Keratinocyte (primary cell): ENCODE data around the gene NEK2. TPM values are rescaled to one million over a fixed set of nuclear protein-coding genes. Genes with fewer than 3 reads are reported as not detected.
A peak's percentile ranks its signal among the peaks of the same experiment; 100 is the strongest.

Experiments
- DNase-seq: peaks from one replicate; pipeline ENCODE4 v3.0.0-alpha.2; 2011; ENCODE audit warnings: low read depth, missing footprints, low spot score
- FAIRE-seq: peaks from 2 replicates; lab custom pipeline; 2011; peaks lifted over from hg19 to GRCh38; lab: Jason Lieb, UNC
- H2AFZ ChIP-seq: 2 replicates; pipeline ENCODE4 v1.6.0; 2012; ENCODE audit warnings: low read length, control low read depth, inconsistent platforms; ENCODE audit not compliant: control insufficient read depth
- H3K27ac ChIP-seq: 2 replicates; pipeline ENCODE4 v1.5.1; 2011; ENCODE audit warnings: low read length; ENCODE audit not compliant: control insufficient read depth, insufficient read depth
- H3K27me3 ChIP-seq: 3 replicates; pipeline ENCODE4 v1.6.0; 2011; ENCODE audit warnings: low read length; ENCODE audit not compliant: control insufficient read depth, insufficient read depth; ENCODE audit errors: extremely low read depth
- H3K36me3 ChIP-seq, 2 experiments: 2 replicates in 1 of 2; 3 replicates in 1 of 2; pipeline ENCODE4 v1.5.1; 2011; ENCODE audit warnings: low read length in 2 of 2, mild to moderate bottlenecking in 1 of 2; ENCODE audit not compliant: control insufficient read depth in 2 of 2, insufficient read depth in 2 of 2; ENCODE audit errors: extremely low read depth in 1 of 2
- H3K4me1 ChIP-seq: 3 replicates; pipeline ENCODE4 v1.5.1; 2011; ENCODE audit warnings: low read length; ENCODE audit not compliant: control insufficient read depth, insufficient read depth; ENCODE audit errors: extremely low read depth
- H3K4me2 ChIP-seq: 3 replicates; pipeline ENCODE4 v1.6.0; 2011; ENCODE audit warnings: low read depth, low read length; ENCODE audit not compliant: control insufficient read depth, insufficient read depth; ENCODE audit errors: extremely low read depth
- H3K4me3 ChIP-seq, 3 experiments: fragments of 200-600 bp in 1 of 3; sonication (generic) in 1 of 3; 2 replicates in 2 of 3; 3 replicates in 1 of 3; pipeline ENCODE4 v1.5.1; 2011 to 2016; ENCODE audit warnings: low read length in 3 of 3, mild to moderate bottlenecking in 3 of 3, control low read depth in 2 of 3, inconsistent platforms in 1 of 3, low read depth in 1 of 3, mixed read lengths in 1 of 3, mixed run types in 1 of 3, moderate library complexity in 1 of 3; ENCODE audit not compliant: control insufficient read depth in 2 of 3, insufficient read depth in 2 of 3; ENCODE audit errors: extremely low read depth in 1 of 3
- H3K79me2 ChIP-seq: 2 replicates; pipeline ENCODE4 v1.6.0; 2012; ENCODE audit warnings: low read length; ENCODE audit not compliant: control insufficient read depth, insufficient read depth
- H3K9ac ChIP-seq: 3 replicates; pipeline ENCODE4 v1.6.0; 2011; ENCODE audit warnings: low read length; ENCODE audit not compliant: control insufficient read depth, insufficient read depth; ENCODE audit errors: extremely low read depth
- H3K9me1 ChIP-seq: 3 replicates; pipeline ENCODE4 v1.6.0; 2011; ENCODE audit warnings: low read length; ENCODE audit not compliant: control insufficient read depth, insufficient read depth; ENCODE audit errors: extremely low read depth
- H3K9me3 ChIP-seq: 2 replicates; pipeline ENCODE4 v1.5.1; 2012; ENCODE audit warnings: low read depth, low read length; ENCODE audit not compliant: control insufficient read depth
- H4K20me1 ChIP-seq: 3 replicates; pipeline ENCODE4 v1.6.0; 2011; ENCODE audit warnings: low read length; ENCODE audit not compliant: control insufficient read depth, insufficient read depth; ENCODE audit errors: extremely low read depth
- EZH2 ChIP-seq: IDR thresholded peaks from one replicate; pipeline ENCODE4 v1.6.1; 2012; ENCODE audit warnings: inconsistent platforms, mild to moderate bottlenecking, low read length, moderate library complexity
- dilution Hi-C: fragments of 300-500 bp; cut with MboI; formaldehyde crosslinking; loops from one replicate; pipeline ENCODE4 v1.7.0; 2020; ENCODE audit warnings: low sequenced_read_pairs; ENCODE audit not compliant: extremely low pct_ligation_motif_present
- polyA plus RNA-seq, 5 experiments: library from polyadenylated mRNA; depleted of rRNA in 3 of 5; stranded (reverse) in 3 of 5; stranded (forward) in 1 of 5; unstranded in 1 of 5; fragments of >200 nt; gene quantifications; 1 replicate in 1 of 5; 2 replicates in 3 of 5; 3 replicates in 1 of 5; pipeline versions ENCODE4 v1.2.1 to v1.2.3, GENCODE V29; 2011 to 2012; ENCODE audit warnings: missing spikeins in 2 of 5, low read depth in 1 of 5, low replicate concordance in 1 of 5
- TF ChIP-seq, protein P1 (sequence below), 3 experiments: IDR thresholded peaks in 1 of 3; conservative IDR thresholded peaks in 1 of 3; optimal IDR thresholded peaks in 1 of 3; 2 replicates in 2 of 3; 3 replicates in 1 of 3; pipeline versions ENCODE3 to v1.5.1; 2011; ENCODE audit warnings: low read length in 3 of 3, mild to moderate bottlenecking in 3 of 3, moderate library complexity in 2 of 3, control low read depth in 1 of 3, inconsistent platforms in 1 of 3; ENCODE audit not compliant: insufficient read depth in 2 of 3; ENCODE audit errors: extremely low read depth in 1 of 3

Gene NEK2
- polyA plus RNA-seq, 1 donor (not counting 4 experiments of a cell fraction or from before 2014, with no cell fraction given), result 10.8 TPM

DNA sequence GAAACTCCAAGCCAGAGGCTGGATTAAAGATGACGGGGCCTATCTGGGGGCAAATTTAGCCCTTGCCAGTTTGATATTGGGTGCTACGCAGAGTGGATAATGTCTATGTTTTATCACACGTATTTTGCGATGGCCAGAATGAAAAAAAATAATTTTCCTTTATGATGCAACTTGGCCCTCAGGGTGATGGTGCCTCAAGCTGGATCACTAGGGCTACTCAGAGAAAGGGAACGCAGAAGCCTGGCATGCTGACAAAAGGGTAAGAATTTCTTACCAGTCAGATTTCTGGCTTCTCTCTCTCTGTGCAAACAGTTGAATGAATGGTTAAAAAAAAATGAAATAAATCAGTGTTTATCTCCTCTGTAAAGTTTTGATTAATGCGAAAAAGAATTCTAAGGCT, 32.6 kb upstream of the NEK2 start:
- Histone ChIP-seq H3K4me3 (no peak overlapping the region), H3K27ac (no peak overlapping the region), H3K36me3 (no peaks in the 10 kb centered on the region), H3K4me2 (no peak overlapping the region), H3K4me1 (peaks cover 25% of the 10 kb centered on the region), H3K9ac (no peak overlapping the region), H3K27me3 (no peaks in the 10 kb centered on the region), H3K9me3 (no peaks in the 10 kb centered on the region), H4K20me1 (no peaks in the 10 kb centered on the region), H3K9me1 (no peaks in the 10 kb centered on the region), H3K79me2 (no peaks in the 10 kb centered on the region), H2AFZ (no peak overlapping the region)
- dilution Hi-C loops, result no loop called here
- no peak for TF ChIP-seq EZH2
- TF ChIP-seq, protein P1, sequence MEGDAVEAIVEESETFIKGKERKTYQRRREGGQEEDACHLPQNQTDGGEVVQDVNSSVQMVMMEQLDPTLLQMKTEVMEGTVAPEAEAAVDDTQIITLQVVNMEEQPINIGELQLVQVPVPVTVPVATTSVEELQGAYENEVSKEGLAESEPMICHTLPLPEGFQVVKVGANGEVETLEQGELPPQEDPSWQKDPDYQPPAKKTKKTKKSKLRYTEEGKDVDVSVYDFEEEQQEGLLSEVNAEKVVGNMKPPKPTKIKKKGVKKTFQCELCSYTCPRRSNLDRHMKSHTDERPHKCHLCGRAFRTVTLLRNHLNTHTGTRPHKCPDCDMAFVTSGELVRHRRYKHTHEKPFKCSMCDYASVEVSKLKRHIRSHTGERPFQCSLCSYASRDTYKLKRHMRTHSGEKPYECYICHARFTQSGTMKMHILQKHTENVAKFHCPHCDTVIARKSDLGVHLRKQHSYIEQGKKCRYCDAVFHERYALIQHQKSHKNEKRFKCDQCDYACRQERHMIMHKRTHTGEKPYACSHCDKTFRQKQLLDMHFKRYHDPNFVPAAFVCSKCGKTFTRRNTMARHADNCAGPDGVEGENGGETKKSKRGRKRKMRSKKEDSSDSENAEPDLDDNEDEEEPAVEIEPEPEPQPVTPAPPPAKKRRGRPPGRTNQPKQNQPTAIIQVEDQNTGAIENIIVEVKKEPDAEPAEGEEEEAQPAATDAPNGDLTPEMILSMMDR (optimal IDR thresholded peaks at IDR 0.05 in 1 of 3, IDR thresholded peaks at IDR 0.05 in 1 of 3, conservative IDR thresholded peaks at IDR 0.05 in 1 of 3; ENCODE audit: extremely low read depth in 1 of 3, insufficient read depth in 2 of 3, low read length in 3 of 3), result no peak
- FAIRE-seq (no peak), DNase-seq (no peak)

DNA sequence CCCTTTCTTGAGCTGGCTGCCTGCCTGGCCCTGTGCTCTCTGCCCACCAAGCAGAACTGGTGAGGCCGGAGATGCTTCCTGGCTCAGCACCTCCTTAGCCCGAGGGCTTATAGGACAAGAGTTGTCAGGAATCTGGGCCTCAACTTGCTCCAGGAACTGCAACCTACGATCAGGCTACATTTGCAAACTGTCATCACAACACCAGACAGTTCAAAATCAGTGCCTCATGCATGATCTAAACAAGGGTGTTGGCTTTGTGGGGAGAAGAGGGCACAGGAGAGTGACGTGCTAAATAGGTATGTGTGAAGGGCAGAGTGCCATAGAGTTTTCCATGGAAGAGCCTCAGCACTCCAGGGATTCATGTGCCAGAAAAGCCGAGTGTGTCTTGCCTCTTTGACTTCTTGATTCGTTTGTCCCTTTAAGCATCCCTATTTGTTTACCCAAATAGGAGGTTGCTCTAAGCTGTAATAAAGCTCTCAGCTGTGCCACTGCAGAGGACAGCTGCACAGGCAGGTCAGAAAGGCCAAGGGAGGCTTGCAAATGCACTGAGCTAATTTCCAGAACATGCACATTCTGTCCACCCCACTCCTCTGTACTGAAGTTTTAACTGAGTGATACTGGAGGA, 30.2 kb upstream of the NEK2 start:
- H3K4me1 ChIP-seq, result peaks cover 39% of the 10 kb centered on the region
- peak overlapping the region; percentile 75 for H3K27ac ChIP-seq
- DNase-seq (peak; percentile 98), FAIRE-seq (peak; percentile 98)
- no peak overlapping the region for H3K4me3 ChIP-seq
- no peak for TF ChIP-seq EZH2
- TF ChIP-seq, protein P1 (optimal IDR thresholded peaks at IDR 0.05 in 1 of 3, IDR thresholded peaks at IDR 0.05 in 1 of 3, conservative IDR thresholded peaks at IDR 0.05 in 1 of 3; ENCODE audit: extremely low read depth in 1 of 3, insufficient read depth in 2 of 3, low read length in 3 of 3), result no peak
- H4K20me1 ChIP-seq, result no peaks in the 10 kb centered on the region
- H3K4me2 ChIP-seq, result peak overlapping the region; percentile 76
- H3K9ac ChIP-seq, result peak overlapping the region; percentile 46
- H3K9me1 ChIP-seq, result no peaks in the 10 kb centered on the region
- no peaks in the 10 kb centered on the region for H3K79me2 ChIP-seq
- no peaks in the 10 kb centered on the region for H3K36me3 ChIP-seq
- H3K9me3 ChIP-seq, result no peaks in the 10 kb centered on the region
- H2AFZ ChIP-seq, result peak overlapping the region; percentile 34
- H3K27me3 ChIP-seq, result no peaks in the 10 kb centered on the region
- dilution Hi-C loops, result no loop called here
